OCI-M1 (cell line): ENCODE results near the gene PPOX.

Experiments used
- DNase-seq: peaks from one replicate; lab custom pipeline; 2025; lab: John Stamatoyannopoulos, UW

PPOX gene

DNA sequence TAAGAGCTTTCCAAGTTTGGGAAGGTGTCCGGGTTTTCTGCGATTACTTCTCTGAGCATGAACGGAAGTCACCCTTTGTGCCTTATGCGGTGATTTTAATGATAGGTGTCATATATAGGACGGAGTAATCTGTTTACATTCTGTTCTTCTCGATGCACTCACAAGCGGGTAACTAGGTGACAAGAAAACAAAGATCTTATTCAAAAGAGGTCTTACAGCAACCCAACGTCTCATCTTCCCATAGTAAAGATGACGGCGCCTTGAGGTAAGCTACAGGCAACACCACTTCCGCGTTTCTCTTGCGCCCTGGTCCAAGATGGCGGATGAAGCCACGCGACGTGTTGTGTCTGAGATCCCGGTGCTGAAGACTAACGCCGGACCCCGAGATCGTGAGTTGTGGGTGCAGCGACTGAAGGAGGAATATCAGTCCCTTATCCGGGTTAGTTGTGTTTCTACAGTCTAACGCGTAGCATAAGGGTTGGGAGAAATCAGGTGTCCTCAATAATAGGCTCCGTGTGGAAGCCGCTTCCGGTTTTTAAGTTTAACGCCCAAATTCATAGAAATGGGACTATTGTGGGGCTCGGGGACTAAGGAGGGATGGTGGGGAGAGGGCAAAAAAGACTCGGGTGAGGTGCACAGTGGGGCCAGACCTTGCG lies 12.4 kb upstream of the PPOX start, which contains the start of gene UFC1:
UFC1 (plus strand) TSS at position 297 of the 656 bp plus-strand sequence; CDS start at position 317, 20 bp downstream.
- DNase-seq = peak; percentile 95

GRCh38 chr1:161157867-161158266 lies 8.4 kb upstream of the PPOX start:
- no peak for DNase-seq

DNA sequence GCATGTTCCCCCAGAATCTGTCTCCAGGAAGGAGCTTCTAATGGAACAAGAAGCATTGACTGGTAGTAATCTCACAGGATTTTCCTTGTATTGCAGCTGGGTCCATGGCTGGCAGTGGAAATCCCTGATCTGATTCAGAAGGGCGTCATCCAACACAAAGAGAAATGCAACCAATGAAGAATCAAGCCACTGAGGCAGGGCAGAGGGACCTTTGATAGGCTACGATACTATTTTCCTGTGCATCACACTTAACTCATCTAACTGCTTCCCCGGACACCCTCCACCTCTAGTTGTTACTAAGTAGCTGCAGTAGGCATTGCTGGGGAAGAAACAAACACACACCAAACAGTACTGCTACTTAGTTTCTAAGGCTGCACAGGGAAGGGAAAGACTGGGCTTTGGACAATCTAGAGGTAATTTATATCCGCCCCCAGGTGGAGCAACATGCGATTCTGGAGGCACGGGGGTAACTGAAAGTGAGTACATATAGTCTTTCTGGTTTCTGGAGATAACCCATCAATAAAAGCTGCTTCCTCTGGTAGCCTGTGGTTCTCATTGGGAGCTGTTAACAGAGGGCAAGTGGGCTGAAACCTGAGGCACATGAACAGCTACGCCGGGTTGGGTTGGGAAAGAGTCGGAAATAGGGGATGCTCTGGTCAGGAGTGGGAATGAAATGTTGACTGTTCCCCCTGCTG lies 7.8 kb upstream of the PPOX start:
- peak; percentile 61 for DNase-seq

DNA sequence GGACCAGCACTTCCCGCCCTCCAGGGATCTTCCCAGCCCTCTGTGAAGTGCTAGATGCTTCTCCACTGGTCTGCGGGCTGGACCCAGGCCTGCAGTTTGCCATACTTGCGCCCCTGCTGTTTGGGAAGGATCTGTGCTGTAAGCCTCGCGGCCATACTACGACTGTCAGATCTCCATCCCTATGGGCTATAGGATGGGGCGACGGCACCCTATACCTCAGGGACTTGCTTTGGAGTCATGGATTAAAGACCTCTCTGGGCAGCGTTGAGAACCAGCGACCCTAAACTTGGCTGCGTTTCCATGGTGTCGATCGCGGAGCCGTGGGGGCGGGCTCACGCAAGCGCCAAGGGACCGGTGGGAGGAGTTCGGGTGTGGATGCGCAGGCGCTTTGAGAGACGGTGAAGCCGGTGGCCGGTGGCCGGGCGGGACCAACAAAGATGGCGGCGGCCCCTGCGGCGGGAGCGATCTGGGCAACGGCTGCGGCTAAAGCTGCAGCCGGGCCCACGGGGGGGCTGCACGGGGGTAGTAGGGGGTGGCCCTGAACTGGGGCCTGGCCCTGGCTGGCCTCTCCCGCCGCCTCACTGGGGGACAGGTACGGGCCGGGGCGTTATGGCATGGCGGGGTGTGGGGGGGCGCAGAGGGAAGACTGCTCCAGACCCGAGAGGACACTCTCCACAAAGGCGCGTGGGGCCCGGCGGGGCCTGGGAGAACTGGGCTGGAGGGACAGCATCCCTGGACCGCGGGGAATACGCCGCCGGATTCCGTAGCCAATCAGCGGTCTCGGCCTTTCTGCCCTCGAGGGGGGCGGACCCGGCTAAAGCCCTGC lies 6.9 kb upstream of the PPOX start, which contains the start of gene USP21:
USP21 (plus strand) TSS at position 414 of the 826 bp plus-strand sequence. CDS start 1,141 bp downstream, outside the sequence.
- peak; percentile 96 for DNase-seq

GRCh38 chr1:161159913-161160243 lies 6.3 kb upstream of the PPOX start:
- no peak for DNase-seq

GRCh38 chr1:161160671-161161145 lies 5.5 kb upstream of the PPOX start:
- no peak for DNase-seq

- DNase-seq = no peak
Observed at GRCh38 chr1:161161652-161162051, 4.6 kb upstream of the PPOX start.

DNA sequence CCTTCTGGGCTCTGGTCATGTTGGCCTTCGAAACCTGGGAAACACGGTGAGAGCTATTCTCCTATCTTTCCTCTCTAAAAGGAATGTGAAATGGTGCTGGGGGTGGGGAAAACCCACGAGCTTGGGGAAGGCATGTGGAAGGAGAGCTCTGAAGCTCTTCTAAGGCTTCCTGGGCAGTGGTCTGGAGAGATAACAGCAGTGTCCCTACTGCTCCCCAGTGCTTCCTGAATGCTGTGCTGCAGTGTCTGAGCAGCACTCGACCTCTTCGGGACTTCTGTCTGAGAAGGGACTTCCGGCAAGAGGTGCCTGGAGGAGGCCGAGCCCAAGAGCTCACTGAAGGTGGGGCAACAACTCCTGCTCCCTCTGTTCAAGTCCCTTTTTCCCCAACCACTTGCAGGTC lies 4.2 kb upstream of the PPOX start:
- no peak for DNase-seq

- DNase-seq = no peak
Observed at GRCh38 chr1:161162806-161163205, 3.4 kb upstream of the PPOX start.

GRCh38 chr1:161163793-161164192 lies 2.4 kb upstream of the PPOX start:
- no peak for DNase-seq

- no peak for DNase-seq
Observed at GRCh38 chr1:161164901-161165610, 1.2 kb upstream of the PPOX start.

DNA sequence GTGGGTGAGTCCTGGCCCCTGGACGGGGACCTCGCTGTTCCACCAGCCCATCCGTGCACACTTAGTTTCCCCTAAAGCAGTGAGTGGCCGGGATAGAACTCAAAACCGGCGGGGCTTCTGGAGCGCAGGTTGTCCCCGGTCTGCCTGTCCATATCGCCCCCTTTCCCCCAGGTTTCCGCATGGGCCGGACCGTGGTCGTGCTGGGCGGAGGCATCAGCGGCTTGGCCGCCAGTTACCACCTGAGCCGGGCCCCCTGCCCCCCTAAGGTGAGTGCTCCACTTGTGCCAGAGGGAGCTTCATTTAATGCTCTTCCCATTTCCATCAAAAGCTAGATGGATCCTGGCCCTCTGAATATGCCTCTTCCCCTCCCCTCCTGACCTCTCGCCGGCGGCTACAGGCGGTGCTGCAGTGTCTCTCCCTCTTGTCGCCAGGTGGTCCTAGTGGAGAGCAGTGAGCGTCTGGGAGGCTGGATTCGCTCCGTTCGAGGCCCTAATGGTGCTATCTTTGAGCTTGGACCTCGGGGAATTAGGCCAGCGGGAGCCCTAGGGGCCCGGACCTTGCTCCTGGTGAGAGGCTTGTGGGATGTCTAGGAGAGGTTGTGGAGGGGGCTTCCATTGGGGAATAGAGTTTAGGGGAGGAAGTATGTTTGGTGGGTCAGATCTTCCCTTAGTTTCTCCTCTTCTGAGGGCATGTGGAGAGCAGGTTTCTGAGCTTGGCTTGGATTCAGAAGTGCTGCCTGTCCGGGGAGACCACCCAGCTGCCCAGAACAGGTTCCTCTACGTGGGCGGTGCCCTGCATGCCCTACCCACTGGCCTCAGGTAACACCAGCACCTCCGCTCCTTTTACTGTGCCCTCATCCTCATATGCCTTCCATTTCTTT lies 683 bp downstream of the PPOX start:
- DNase-seq = peak; percentile 84

- DNase-seq = no peak
Observed at GRCh38 chr1:161168906-161169305, 2.7 kb downstream of the PPOX start.

DNA sequence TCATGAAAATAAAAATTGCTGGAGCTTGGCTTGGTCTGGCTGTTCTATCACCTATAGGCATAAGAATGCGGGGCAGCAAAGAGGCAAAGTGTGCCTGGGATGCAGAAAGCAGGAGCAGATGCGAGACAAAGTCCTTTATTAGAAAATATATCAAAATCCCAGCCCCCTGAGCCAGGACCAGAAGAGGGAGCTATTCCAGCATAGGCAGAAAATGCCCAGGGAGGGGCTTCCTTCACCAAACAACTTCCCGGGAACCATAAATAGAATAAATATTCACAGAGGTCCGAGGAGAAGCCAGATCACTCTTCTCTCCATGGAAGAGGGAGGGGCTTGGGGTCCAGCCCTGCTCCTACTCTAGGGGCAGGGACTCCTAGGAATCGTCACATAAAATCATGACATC lies 5.0 kb downstream of the PPOX start:
- no peak for DNase-seq

GRCh38 chr1:161171696-161172095 lies 5.5 kb downstream of the PPOX start:
- DNase-seq = no peak

GRCh38 chr1:161172349-161172748 lies 6.1 kb downstream of the PPOX start:
- DNase-seq = no peak

DNA sequence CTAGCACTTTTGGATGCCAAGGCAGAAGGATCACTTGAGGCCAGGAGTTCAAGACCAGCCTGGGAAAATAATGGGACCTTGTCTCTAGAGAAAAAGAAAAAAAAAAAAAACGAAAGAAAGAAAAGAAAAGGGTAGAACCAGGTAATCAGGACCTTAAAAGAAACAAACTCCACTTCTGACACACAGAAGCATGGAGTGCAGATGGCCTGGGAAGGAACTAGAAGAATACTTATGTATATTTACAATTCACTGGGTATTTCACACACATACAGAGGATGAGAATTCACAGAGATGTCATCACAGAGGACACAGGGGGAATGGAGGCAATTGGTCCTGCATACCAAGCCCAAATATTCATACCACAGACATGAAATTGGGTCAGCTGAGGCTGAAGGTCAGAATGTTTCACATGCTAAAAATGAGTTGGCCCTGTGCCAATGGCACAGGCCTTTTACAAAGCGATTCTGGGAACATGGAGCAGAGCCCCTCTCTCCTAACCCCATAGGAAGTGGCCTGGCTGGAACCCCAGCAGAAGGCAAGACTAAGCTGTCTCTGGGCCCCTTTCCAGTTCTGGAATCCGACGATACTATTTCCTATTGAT lies 6.7 kb downstream of the PPOX start:
- no peak for DNase-seq

GRCh38 chr1:161173711-161174110 lies 7.5 kb downstream of the PPOX start:
- no peak for DNase-seq

DNA sequence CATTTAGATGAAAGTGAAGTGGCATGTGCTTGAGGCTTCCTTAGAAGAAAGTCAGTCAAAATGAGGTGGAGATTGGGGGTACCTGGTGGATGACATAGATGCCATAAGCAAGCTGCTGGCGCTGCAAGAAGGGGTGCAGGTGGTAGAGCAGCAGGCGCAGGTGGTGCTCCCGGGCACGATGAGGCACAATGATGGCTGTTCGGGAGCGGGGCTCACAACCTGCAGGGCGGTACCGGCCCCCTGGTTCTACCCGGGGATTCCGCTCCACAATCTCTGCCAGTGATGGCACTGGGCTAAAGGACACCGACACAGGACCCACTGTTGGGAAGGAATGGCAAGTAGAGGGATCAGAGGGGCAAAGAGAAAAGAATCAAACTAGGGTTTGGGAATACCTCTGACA lies 8.7 kb downstream of the PPOX start:
- no peak for DNase-seq

DNA sequence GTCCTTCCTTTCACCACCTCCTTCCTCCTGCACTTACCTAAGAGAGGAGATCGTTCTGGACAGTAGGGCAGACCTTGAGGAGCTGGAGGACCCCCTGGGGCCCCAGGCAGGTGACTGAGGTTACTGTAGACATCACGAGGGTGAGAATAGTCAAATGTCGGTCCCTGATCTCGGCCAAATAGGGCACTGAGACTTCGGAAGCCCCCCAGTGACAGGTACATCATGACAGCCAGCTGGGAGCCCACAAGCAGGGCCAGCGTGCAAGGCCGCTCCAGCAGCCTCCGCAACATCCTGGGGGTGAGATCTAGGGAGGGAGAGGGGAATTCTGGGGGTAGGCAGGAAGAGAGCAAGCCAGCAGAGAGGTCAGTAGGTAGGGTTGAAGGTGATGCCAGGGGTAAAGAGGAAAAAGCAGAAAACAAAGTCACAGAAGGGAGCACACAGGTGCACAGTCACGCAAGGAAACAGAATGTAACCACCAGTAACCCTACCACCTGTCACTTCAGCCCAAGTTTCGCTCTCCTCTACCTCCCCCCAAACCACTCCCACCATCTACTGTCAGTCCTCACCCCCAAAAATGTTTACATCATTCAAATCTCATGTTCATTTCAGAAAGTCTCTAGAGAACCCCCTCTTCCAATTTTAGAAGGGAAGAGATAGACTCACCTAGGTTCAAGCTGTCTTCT lies 9.7 kb downstream of the PPOX start:
- no peak for DNase-seq
